Measurements from ENCODE around the gene HHATL. TPM values are rescaled to one million over a fixed set of nuclear protein-coding genes. Genes with fewer than 3 reads are reported as not detected.

HHATL gene
- total and polyA plus RNA-seq, 10 of the 15 experiments (the other 5 are each of a cell fraction or from before 2014, with no cell fraction given) = not detected

DNA sequence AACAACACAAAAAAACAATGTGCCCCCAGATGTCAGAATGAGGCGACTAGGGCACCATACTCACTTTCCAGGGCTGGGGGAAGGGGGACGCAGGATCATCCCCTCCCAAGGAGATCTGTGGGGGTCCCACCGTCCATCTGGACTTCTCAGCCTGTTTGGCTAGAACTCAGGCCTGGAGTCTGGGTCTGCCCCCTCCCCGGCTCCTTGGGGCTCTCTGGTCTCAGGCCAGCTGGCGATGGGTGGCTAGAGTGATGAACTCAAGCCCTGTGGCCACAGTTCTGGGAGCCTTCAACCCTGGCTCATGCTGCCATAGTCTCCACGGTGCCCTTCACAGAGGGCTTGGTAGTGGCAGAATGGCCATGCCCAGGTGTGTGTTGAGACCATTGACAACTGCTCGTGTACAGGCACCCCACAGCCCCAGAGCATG is 35.5 kb downstream of the HHATL start:
- WGBS (ENCODE audit: insufficient coverage, insufficient replicate concordance, low lambda C conversion rate, missing lambda C conversion rate) = 51% methylated on average over 7 of the region's 7 CpGs
- Histone ChIP-seq H3K79me2 (ENCODE audit: control insufficient read depth, insufficient read depth, low read length) (no peaks in the 10 kb centered on the region), H2AFZ (ENCODE audit: control insufficient read depth, low read depth, low read length) (no peak overlapping the region), H3K27me3 (replicated peaks in 1 of 2; ENCODE audit: control insufficient read depth in 2 of 2, insufficient read depth in 2 of 2, low read length in 1 of 2) (no peaks in the 10 kb centered on the region), H3K9me3 (replicated peaks; ENCODE audit: control insufficient read depth, insufficient read depth, low read length) (no peaks in the 10 kb centered on the region; the same call in 2 of the 3 replicates), H3K4me3 (no peak overlapping the region), H3K4me2 (ENCODE audit: control insufficient read depth, insufficient read depth) (no peak overlapping the region), H3K36me3 (ENCODE audit: control insufficient read depth in 2 of 2, insufficient read depth in 2 of 2, low read length in 1 of 2) (no peaks in the 10 kb centered on the region), H3K27ac (ENCODE audit: control insufficient read depth, insufficient read depth) (no peak overlapping the region), H4K20me1 (ENCODE audit: control insufficient read depth, insufficient read depth) (no peaks in the 10 kb centered on the region), H3K4me1 (ENCODE audit: control insufficient read depth, insufficient read depth, low read length) (peaks cover 7% of the 10 kb centered on the region), H3K9ac (ENCODE audit: control insufficient read depth, insufficient read depth, low read length) (no peak overlapping the region)
- intact Hi-C loops (cut with micrococcal nuclease; ENCODE audit: unreplicated experiment) = no loop called here
- ChIA-PET CTCF (interaction anchor here (0.5 kb wide), 1 partner anchor 91 kb away, joined by 3 read pairs; no protein-coding TSS in a partner anchor), POLR2A (no interaction called here), RAD21 (ENCODE audit: unreplicated experiment) (no interaction called here), SMC1A (ENCODE audit: uncharacterized antibody, unreplicated experiment) (no interaction called here)
- BruUV-seq (replicated peaks) = no TSS peak
- no peak for ATAC-seq
- in situ Hi-C loops (cut with MboI) = no loop called here
- FAIRE-seq = no peak
- DNase-seq (ENCODE audit: low read depth, low spot score) = no peak
- TF ChIP-seq, protein P1, sequence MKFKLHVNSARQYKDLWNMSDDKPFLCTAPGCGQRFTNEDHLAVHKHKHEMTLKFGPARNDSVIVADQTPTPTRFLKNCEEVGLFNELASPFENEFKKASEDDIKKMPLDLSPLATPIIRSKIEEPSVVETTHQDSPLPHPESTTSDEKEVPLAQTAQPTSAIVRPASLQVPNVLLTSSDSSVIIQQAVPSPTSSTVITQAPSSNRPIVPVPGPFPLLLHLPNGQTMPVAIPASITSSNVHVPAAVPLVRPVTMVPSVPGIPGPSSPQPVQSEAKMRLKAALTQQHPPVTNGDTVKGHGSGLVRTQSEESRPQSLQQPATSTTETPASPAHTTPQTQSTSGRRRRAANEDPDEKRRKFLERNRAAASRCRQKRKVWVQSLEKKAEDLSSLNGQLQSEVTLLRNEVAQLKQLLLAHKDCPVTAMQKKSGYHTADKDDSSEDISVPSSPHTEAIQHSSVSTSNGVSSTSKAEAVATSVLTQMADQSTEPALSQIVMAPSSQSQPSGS (IDR thresholded peaks at IDR 0.05; ENCODE audit: low read length) = no peak
- TF ChIP-seq, protein P2, sequence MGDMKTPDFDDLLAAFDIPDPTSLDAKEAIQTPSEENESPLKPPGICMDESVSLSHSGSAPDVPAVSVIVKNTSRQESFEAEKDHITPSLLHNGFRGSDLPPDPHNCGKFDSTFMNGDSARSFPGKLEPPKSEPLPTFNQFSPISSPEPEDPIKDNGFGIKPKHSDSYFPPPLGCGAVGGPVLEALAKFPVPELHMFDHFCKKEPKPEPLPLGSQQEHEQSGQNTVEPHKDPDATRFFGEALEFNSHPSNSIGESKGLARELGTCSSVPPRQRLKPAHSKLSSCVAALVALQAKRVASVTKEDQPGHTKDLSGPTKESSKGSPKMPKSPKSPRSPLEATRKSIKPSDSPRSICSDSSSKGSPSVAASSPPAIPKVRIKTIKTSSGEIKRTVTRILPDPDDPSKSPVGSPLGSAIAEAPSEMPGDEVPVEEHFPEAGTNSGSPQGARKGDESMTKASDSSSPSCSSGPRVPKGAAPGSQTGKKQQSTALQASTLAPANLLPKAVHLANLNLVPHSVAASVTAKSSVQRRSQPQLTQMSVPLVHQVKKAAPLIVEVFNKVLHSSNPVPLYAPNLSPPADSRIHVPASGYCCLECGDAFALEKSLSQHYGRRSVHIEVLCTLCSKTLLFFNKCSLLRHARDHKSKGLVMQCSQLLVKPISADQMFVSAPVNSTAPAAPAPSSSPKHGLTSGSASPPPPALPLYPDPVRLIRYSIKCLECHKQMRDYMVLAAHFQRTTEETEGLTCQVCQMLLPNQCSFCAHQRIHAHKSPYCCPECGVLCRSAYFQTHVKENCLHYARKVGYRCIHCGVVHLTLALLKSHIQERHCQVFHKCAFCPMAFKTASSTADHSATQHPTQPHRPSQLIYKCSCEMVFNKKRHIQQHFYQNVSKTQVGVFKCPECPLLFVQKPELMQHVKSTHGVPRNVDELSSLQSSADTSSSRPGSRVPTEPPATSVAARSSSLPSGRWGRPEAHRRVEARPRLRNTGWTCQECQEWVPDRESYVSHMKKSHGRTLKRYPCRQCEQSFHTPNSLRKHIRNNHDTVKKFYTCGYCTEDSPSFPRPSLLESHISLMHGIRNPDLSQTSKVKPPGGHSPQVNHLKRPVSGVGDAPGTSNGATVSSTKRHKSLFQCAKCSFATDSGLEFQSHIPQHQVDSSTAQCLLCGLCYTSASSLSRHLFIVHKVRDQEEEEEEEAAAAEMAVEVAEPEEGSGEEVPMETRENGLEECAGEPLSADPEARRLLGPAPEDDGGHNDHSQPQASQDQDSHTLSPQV (IDR thresholded peaks at IDR 0.05) = no peak
- TF ChIP-seq MTA3 (IDR thresholded peaks at IDR 0.05; ENCODE audit: borderline replicate concordance, low read length) = no peak
- no peak for TF ChIP-seq FOS (IDR thresholded peaks at IDR 0.05; ENCODE audit: borderline replicate concordance, extremely low read depth, insufficient read length)
- TF ChIP-seq FOXM1 (IDR thresholded peaks at IDR 0.05; ENCODE audit: low read depth, low read length) = no peak
- TF ChIP-seq GATAD2B (conservative IDR thresholded peaks at IDR 0.05; ENCODE audit: low read depth) = no peak
- no peak for TF ChIP-seq TARDBP (IDR thresholded peaks at IDR 0.05; ENCODE audit: borderline replicate concordance)
- TF ChIP-seq, protein P3, sequence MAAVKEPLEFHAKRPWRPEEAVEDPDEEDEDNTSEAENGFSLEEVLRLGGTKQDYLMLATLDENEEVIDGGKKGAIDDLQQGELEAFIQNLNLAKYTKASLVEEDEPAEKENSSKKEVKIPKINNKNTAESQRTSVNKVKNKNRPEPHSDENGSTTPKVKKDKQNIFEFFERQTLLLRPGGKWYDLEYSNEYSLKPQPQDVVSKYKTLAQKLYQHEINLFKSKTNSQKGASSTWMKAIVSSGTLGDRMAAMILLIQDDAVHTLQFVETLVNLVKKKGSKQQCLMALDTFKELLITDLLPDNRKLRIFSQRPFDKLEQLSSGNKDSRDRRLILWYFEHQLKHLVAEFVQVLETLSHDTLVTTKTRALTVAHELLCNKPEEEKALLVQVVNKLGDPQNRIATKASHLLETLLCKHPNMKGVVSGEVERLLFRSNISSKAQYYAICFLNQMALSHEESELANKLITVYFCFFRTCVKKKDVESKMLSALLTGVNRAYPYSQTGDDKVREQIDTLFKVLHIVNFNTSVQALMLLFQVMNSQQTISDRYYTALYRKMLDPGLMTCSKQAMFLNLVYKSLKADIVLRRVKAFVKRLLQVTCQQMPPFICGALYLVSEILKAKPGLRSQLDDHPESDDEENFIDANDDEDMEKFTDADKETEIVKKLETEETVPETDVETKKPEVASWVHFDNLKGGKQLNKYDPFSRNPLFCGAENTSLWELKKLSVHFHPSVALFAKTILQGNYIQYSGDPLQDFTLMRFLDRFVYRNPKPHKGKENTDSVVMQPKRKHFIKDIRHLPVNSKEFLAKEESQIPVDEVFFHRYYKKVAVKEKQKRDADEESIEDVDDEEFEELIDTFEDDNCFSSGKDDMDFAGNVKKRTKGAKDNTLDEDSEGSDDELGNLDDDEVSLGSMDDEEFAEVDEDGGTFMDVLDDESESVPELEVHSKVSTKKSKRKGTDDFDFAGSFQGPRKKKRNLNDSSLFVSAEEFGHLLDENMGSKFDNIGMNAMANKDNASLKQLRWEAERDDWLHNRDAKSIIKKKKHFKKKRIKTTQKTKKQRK (IDR thresholded peaks at IDR 0.05; ENCODE audit: low read depth, low read length) = no peak
- TF ChIP-seq, protein P4, sequence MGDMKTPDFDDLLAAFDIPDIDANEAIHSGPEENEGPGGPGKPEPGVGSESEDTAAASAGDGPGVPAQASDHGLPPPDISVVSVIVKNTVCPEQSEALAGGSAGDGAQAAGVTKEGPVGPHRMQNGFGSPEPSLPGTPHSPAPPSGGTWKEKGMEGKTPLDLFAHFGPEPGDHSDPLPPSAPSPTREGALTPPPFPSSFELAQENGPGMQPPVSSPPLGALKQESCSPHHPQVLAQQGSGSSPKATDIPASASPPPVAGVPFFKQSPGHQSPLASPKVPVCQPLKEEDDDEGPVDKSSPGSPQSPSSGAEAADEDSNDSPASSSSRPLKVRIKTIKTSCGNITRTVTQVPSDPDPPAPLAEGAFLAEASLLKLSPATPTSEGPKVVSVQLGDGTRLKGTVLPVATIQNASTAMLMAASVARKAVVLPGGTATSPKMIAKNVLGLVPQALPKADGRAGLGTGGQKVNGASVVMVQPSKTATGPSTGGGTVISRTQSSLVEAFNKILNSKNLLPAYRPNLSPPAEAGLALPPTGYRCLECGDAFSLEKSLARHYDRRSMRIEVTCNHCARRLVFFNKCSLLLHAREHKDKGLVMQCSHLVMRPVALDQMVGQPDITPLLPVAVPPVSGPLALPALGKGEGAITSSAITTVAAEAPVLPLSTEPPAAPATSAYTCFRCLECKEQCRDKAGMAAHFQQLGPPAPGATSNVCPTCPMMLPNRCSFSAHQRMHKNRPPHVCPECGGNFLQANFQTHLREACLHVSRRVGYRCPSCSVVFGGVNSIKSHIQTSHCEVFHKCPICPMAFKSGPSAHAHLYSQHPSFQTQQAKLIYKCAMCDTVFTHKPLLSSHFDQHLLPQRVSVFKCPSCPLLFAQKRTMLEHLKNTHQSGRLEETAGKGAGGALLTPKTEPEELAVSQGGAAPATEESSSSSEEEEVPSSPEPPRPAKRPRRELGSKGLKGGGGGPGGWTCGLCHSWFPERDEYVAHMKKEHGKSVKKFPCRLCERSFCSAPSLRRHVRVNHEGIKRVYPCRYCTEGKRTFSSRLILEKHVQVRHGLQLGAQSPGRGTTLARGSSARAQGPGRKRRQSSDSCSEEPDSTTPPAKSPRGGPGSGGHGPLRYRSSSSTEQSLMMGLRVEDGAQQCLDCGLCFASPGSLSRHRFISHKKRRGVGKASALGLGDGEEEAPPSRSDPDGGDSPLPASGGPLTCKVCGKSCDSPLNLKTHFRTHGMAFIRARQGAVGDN (IDR thresholded peaks at IDR 0.05) = no peak
- TF ChIP-seq SUZ12 (IDR thresholded peaks at IDR 0.05; ENCODE audit: unreplicated experiment) = no peak
- TF ChIP-seq MXI1 (IDR thresholded peaks at IDR 0.05; ENCODE audit: low read depth, low read length) = no peak
- no peak for TF ChIP-seq IKZF1 (conservative IDR thresholded peaks at IDR 0.05)
